Tibial nerve (tissue), 3 donors: Measurements from ENCODE around the gene ZNF716.

Experiments used
- POLR2A ChIP-seq, 2 donors: fragments of 450-650 bp; IDR thresholded peaks; one replicate each; pipeline ENCODE4 v1.6.1; 2017; ENCODE audit warnings: antibody characterized with exemption in 2 of 2, mild to moderate bottlenecking in 2 of 2, moderate library complexity in 2 of 2
- TF ChIP-seq, protein P1 (sequence below), 5 experiments: fragments of 200-600 bp in 3 of 5; fragments of 450-650 bp in 2 of 5; sonication (generic) in 3 of 5; IDR thresholded peaks; one replicate each; pipeline ENCODE4 v1.5.1; 2016 to 2019; ENCODE audit warnings: antibody characterized with exemption in 5 of 5, mild to moderate bottlenecking in 3 of 5, moderate library complexity in 2 of 5

DNA sequence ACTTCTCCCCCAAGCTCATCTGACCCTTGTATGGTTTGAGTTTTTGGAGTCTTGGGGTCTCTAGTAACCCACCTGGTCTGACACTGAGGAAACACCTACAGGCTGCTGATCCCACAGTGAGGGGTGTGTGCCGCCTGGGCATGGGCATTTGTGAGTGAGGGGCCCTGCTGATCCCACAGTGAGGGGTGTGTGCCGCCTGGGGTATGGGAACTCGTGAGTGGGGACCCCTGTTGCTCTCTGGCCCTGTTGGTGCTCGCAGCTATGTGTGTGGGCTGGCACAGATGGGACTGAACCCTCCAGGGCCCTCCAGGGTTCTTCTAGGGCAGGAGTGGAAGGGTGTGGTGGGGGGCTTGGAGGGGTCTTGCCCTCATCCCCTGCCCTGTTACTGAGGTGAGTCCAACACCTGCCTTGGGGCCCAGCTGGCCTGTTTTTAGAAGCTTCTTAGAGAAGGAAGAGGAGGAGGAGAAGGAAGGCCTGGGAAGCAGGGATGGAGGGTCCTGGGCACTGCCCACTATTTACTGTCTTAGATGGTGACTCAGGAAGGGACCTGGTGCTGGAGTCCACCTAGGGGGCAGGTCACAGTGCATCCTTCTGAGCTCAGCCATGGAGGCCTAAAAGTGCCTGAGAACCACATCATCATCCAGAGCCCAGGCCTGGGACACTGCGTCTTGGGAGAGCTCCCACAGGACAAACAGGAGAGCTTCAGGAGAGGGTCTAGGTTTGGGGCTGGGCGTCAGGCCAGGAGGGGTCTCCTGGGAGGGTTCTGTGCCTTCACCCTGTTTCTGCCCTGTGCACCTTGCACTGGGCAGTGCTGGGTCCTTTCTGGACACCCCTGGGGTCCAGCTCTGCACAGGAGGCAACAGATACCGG, 36.2 kb upstream of the ZNF716 start:
- TF ChIP-seq, protein P1, sequence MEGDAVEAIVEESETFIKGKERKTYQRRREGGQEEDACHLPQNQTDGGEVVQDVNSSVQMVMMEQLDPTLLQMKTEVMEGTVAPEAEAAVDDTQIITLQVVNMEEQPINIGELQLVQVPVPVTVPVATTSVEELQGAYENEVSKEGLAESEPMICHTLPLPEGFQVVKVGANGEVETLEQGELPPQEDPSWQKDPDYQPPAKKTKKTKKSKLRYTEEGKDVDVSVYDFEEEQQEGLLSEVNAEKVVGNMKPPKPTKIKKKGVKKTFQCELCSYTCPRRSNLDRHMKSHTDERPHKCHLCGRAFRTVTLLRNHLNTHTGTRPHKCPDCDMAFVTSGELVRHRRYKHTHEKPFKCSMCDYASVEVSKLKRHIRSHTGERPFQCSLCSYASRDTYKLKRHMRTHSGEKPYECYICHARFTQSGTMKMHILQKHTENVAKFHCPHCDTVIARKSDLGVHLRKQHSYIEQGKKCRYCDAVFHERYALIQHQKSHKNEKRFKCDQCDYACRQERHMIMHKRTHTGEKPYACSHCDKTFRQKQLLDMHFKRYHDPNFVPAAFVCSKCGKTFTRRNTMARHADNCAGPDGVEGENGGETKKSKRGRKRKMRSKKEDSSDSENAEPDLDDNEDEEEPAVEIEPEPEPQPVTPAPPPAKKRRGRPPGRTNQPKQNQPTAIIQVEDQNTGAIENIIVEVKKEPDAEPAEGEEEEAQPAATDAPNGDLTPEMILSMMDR (IDR thresholded peaks at IDR 0.05), result no peak
- no peak for TF ChIP-seq POLR2A (IDR thresholded peaks at IDR 0.05)
